Peyer's patch (tissue), 4 donors: ENCODE results near the gene ROR1. TPM values are rescaled to one million over a fixed set of nuclear protein-coding genes. Genes with fewer than 3 reads are reported as not detected.

Source experiments
- DNase-seq, 3 donors: peaks; one replicate each; pipeline ENCODE4 v3.0.0-alpha.2; 2017 to 2019
- H3K27ac ChIP-seq, 4 donors: fragments of 200-600 bp; sonication (generic); one replicate each; pipeline ENCODE4 v1.5.1; 2016 to 2019
- H3K27me3 ChIP-seq, 2 donors: fragments of 200-600 bp; sonication (generic); one replicate each; pipeline ENCODE4 v1.5.1; 2019
- H3K36me3 ChIP-seq, 3 donors: fragments of 200-600 bp; sonication (generic); one replicate each; pipeline ENCODE4 v1.5.1; 2016 to 2019
- H3K4me1 ChIP-seq, 4 donors: fragments of 200-600 bp; sonication (generic); one replicate each; pipeline ENCODE4 v1.5.1; 2016 to 2019
- H3K4me3 ChIP-seq, 4 donors: fragments of 200-600 bp; sonication (generic); 1 replicate in 3 of 4; 2 replicates in 1 of 4; pipeline ENCODE4 v1.5.1; 2016 to 2019; ENCODE audit warnings: mild to moderate bottlenecking in 1 of 4
- H3K9me3 ChIP-seq, 4 donors: fragments of 200-600 bp; sonication (generic); one replicate each; pipeline ENCODE4 v1.5.1; 2016 to 2019; ENCODE audit warnings: mild to moderate bottlenecking in 1 of 4
- POLR2A ChIP-seq, 2 donors: fragments of 450-650 bp; IDR thresholded peaks; one replicate each; pipeline ENCODE4 v1.5.1; 2017; ENCODE audit warnings: antibody characterized with exemption in 2 of 2, mild to moderate bottlenecking in 2 of 2, moderate library complexity in 2 of 2
- total RNA-seq, 4 donors: library from RNA; depleted of rRNA; stranded (reverse); fragments of >200 nt; gene quantifications; one replicate each; pipeline ENCODE4 v1.1.0, GENCODE V29; 2016
- TF ChIP-seq, protein P1 (sequence below), 6 experiments: fragments of 450-650 bp in 4 of 6; fragments of 200-600 bp in 2 of 6; sonication (generic) in 1 of 6; IDR thresholded peaks; one replicate each; pipeline ENCODE4 v1.5.1; 2017 to 2019; ENCODE audit warnings: antibody characterized with exemption in 6 of 6, mild to moderate bottlenecking in 3 of 6, moderate library complexity in 1 of 6

Gene ROR1
- total RNA-seq, 4 donors from 2014 or later: 1.2 to 7.4 (median 4.7) TPM

DNA sequence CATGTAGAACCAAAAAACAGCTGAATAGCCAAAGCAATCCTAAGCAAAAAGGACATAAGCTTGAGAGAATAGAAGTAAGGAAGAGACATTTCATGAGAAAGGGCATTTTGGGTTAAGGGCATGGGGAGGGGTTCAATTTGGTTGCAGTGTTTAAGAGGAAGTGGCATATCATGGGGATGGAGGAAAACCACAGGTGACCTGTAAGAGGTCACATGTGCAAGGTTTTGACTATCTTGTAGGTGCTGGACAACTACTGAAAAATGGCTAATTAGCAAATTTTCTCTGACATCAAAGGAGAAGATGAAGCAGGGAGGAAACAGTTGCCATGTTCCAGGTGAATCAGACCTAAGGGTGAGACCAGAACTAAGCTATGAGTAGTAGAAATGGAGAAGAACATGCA is 31.3 kb upstream of the ROR1 start:
- no peak for DNase-seq
- H3K4me3 ChIP-seq: no peak overlapping the region
- no peaks in the 10 kb centered on the region for H3K9me3 ChIP-seq
- no peak overlapping the region for H3K27ac ChIP-seq
- TF ChIP-seq POLR2A (IDR thresholded peaks at IDR 0.05): no peak
- TF ChIP-seq, protein P1, sequence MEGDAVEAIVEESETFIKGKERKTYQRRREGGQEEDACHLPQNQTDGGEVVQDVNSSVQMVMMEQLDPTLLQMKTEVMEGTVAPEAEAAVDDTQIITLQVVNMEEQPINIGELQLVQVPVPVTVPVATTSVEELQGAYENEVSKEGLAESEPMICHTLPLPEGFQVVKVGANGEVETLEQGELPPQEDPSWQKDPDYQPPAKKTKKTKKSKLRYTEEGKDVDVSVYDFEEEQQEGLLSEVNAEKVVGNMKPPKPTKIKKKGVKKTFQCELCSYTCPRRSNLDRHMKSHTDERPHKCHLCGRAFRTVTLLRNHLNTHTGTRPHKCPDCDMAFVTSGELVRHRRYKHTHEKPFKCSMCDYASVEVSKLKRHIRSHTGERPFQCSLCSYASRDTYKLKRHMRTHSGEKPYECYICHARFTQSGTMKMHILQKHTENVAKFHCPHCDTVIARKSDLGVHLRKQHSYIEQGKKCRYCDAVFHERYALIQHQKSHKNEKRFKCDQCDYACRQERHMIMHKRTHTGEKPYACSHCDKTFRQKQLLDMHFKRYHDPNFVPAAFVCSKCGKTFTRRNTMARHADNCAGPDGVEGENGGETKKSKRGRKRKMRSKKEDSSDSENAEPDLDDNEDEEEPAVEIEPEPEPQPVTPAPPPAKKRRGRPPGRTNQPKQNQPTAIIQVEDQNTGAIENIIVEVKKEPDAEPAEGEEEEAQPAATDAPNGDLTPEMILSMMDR (IDR thresholded peaks at IDR 0.05): no peak
- H3K27me3 ChIP-seq: no peaks in the 10 kb centered on the region
- H3K36me3 ChIP-seq: no peaks in the 10 kb centered on the region
- H3K4me1 ChIP-seq: no peaks in the 10 kb centered on the region

DNA sequence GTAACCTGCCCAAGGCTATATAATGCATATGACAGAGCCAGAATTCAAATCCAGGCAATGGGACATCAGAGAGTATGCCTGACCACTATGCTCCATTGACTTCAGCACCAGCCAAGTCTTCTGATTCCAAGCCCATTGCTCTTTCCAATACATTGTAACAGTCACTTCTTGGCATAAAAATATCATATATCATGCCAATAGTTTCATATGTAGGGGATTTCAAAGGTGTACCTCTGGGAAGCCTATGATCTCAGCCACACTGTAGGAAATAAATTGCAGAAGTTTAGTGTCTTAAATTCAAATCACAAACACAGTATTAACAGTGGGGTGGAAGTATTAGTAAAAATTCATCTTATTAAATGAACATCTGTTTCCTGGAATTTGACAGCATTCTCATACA is 30.0 kb upstream of the ROR1 start:
- Histone ChIP-seq H3K36me3 (no peaks in the 10 kb centered on the region), H3K27ac (no peak overlapping the region), H3K4me1 (no peaks in the 10 kb centered on the region), H3K27me3 (no peaks in the 10 kb centered on the region), H3K9me3 (no peaks in the 10 kb centered on the region), H3K4me3 (no peak overlapping the region)
- no peak for DNase-seq
- TF ChIP-seq, protein P1 (IDR thresholded peaks at IDR 0.05): no peak

DNA sequence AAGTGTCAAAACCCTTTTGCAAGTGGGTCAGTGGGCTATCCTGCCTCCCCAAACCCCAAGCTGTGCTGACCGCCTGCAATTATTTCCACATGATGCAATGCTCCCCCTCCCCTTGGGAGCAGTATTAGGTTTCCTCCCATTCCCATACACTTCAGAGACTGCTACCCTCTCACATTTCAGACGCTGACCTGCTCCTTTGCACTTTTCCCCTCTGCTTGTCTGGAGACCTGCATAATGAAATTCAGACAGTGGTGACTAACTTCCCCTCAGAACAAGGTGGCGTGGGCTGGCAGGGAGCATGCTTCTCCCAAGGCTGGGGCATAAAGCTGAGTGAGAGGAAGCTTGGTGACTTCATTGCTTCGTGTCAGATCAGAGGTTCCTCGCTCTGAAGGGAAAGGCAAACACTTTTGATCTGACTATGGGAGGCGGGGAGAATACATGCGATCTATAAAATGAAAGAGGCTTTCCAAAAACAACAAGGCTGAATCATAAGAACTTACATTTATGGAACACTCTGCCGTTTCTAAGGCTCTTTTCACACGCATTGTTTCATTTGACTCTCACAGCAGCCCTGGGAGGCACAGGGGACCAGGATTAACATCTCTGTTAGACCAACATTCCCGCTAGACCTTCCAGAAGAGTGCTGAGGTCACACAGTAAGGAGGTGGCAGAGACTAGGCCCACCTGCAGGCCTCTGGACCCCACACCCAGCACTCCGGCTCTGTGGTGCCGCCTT is 27.5 kb upstream of the ROR1 start:
- no peak for DNase-seq
- Histone ChIP-seq H3K27me3 (no peaks in the 10 kb centered on the region), H3K36me3 (no peaks in the 10 kb centered on the region), H3K4me1 (no peaks in the 10 kb centered on the region), H3K27ac (no peak overlapping the region), H3K9me3 (no peaks in the 10 kb centered on the region), H3K4me3 (no peak overlapping the region)
- no peak for TF ChIP-seq POLR2A (IDR thresholded peaks at IDR 0.05)
- TF ChIP-seq, protein P1 (IDR thresholded peaks at IDR 0.05): no peak

DNA sequence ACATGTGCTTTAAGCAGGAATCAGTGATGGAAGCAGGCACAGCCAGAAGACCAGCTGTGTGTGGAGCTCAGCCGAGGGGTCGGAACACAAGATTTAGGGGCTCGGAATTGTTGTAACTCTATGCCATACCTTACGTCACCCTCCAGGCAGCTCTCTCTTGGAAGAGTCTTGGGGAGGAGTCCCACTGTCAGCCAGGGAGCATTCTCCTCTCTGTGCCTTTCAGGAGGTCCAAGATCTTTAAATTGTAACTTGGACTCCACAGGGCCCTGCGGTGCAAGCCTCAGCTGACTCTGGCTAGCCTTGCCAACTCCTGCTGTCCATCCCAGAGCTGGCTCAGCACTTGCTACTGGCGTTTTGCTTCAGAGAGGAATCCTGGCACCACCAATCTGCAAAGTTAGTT is 26.4 kb upstream of the ROR1 start:
- no peak for DNase-seq
- TF ChIP-seq POLR2A (IDR thresholded peaks at IDR 0.05): no peak
- TF ChIP-seq, protein P1 (IDR thresholded peaks at IDR 0.05): no peak
- no peaks in the 10 kb centered on the region for H3K27me3 ChIP-seq
- H3K9me3 ChIP-seq: no peaks in the 10 kb centered on the region
- no peak overlapping the region for H3K4me3 ChIP-seq
- no peaks in the 10 kb centered on the region for H3K36me3 ChIP-seq
- no peak overlapping the region for H3K27ac ChIP-seq
- H3K4me1 ChIP-seq: no peaks in the 10 kb centered on the region

DNA sequence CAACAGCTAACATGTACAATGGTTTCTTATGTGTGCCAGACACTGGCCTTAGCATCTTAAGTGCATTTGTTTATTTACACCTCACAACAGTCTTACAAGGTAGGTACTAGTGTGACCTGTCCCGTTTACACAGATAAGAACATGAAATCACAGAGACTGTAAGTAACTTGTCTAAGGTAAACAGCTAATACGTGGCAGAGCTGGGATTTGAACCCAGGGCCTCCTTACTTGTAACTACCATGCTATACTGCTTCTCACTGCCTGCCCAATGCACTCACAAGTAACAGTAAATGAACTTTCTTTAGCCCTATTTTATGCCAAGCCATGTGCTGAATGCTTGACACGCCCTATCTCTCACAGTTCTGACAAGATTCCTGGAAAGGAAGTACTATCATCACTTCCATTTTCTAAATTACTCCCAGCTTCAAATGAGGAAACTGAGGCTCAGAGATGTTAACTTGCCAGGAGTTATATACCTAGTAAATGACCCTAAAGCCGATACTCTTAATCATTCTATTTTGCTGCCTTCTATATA is 25.7 kb upstream of the ROR1 start:
- H3K36me3 ChIP-seq: no peaks in the 10 kb centered on the region
- no peak overlapping the region for H3K27ac ChIP-seq
- TF ChIP-seq, protein P1 (IDR thresholded peaks at IDR 0.05): no peak
- no peak for TF ChIP-seq POLR2A (IDR thresholded peaks at IDR 0.05)
- H3K4me3 ChIP-seq: no peak overlapping the region
- no peaks in the 10 kb centered on the region for H3K9me3 ChIP-seq
- no peak for DNase-seq
- H3K27me3 ChIP-seq: no peaks in the 10 kb centered on the region
- no peaks in the 10 kb centered on the region for H3K4me1 ChIP-seq
